H9 (cell line): ENCODE measurements around the gene SDR9C7. TPM values are rescaled to one million over a fixed set of nuclear protein-coding genes. Genes with fewer than 3 reads are reported as not detected.

Experiments used
- DNase-seq: peaks from one replicate; pipeline ENCODE4 v3.0.0-alpha.2; 2017
- H2AFZ ChIP-seq: one replicate; pipeline ENCODE4 v1.6.1; 2013; ENCODE audit warnings: mild to moderate bottlenecking, low read length, control low read depth, moderate library complexity
- H2AK5ac ChIP-seq: 2 replicates; pipeline ENCODE4 v1.6.1; 2013; ENCODE audit warnings: low read length, control low read depth, mixed read lengths; ENCODE audit not compliant: insufficient read length
- H2BK120ac ChIP-seq: one replicate; pipeline ENCODE4 v1.6.1; 2013; ENCODE audit warnings: low read depth, mild to moderate bottlenecking, low read length, control low read depth, inconsistent platforms; ENCODE audit not compliant: poor library complexity, severe bottlenecking
- H2BK12ac ChIP-seq: 2 replicates; pipeline ENCODE4 v1.6.1; 2013; ENCODE audit warnings: low read length, control low read depth, mixed read lengths, low read depth; ENCODE audit not compliant: insufficient read length
- H2BK15ac ChIP-seq: 2 replicates; pipeline ENCODE4 v1.6.1; 2013; ENCODE audit warnings: low read depth, low read length, control low read depth
- H2BK20ac ChIP-seq: one replicate; pipeline ENCODE4 v1.6.1; 2013; ENCODE audit warnings: low read depth, mild to moderate bottlenecking, low read length, control low read depth, inconsistent platforms; ENCODE audit not compliant: poor library complexity, severe bottlenecking
- H2BK5ac ChIP-seq: 2 replicates; pipeline ENCODE4 v1.6.1; 2013; ENCODE audit warnings: low read length, control low read depth, mixed read lengths; ENCODE audit not compliant: insufficient read length
- H3K14ac ChIP-seq: 2 replicates; pipeline ENCODE4 v1.6.1; 2013; ENCODE audit warnings: low read length, control low read depth; ENCODE audit not compliant: insufficient read depth
- H3K18ac ChIP-seq: 2 replicates; pipeline ENCODE4 v1.6.1; 2013; ENCODE audit warnings: low read depth, mild to moderate bottlenecking, mixed read lengths, low read length, control low read depth; ENCODE audit not compliant: insufficient read length
- H3K23ac ChIP-seq: 2 replicates; pipeline ENCODE4 v1.6.1; 2013; ENCODE audit warnings: low read length, control low read depth, mixed read lengths, low read depth; ENCODE audit not compliant: insufficient read length
- H3K23me2 ChIP-seq: 2 replicates; pipeline ENCODE4 v1.6.1; 2013; ENCODE audit warnings: low read depth, mild to moderate bottlenecking, mixed read lengths, low read length, control low read depth; ENCODE audit not compliant: insufficient read length, poor library complexity, severe bottlenecking
- H3K27ac ChIP-seq: 2 replicates; pipeline ENCODE4 v1.5.1; 2013; ENCODE audit warnings: low read length, control low read depth, mixed read lengths, low read depth; ENCODE audit not compliant: insufficient read length
- H3K27me3 ChIP-seq: 2 replicates; pipeline ENCODE4 v1.6.1; 2013; ENCODE audit warnings: low read length, control low read depth, inconsistent platforms; ENCODE audit not compliant: insufficient read depth
- H3K4ac ChIP-seq: 2 replicates; pipeline ENCODE4 v1.6.1; 2013; ENCODE audit warnings: low read depth, mild to moderate bottlenecking, control low read depth, inconsistent platforms, low read length, moderate library complexity
- H3K4me1 ChIP-seq: 2 replicates; pipeline ENCODE4 v1.6.1; 2013; ENCODE audit warnings: low read length, control low read depth, inconsistent platforms; ENCODE audit not compliant: insufficient read depth
- H3K4me2 ChIP-seq: 2 replicates; pipeline ENCODE4 v1.6.1; 2013; ENCODE audit warnings: low read length, control low read depth, mixed read lengths; ENCODE audit not compliant: insufficient read length, insufficient read depth
- H3K56ac ChIP-seq: 2 replicates; pipeline ENCODE4 v1.6.1; 2013; ENCODE audit warnings: low read depth, mild to moderate bottlenecking, mixed read lengths, low read length, control low read depth; ENCODE audit not compliant: insufficient read length
- H3K79me1 ChIP-seq: 2 replicates; pipeline ENCODE4 v1.6.1; 2013; ENCODE audit warnings: low read depth, mild to moderate bottlenecking, moderate library complexity, low read length, control low read depth, inconsistent platforms; ENCODE audit not compliant: insufficient read depth, poor library complexity, severe bottlenecking
- H3K79me2 ChIP-seq: 2 replicates; pipeline ENCODE4 v1.6.1; 2013; ENCODE audit warnings: low read length, control low read depth, inconsistent platforms; ENCODE audit not compliant: insufficient read depth
- H3K9ac ChIP-seq: 2 replicates; pipeline ENCODE4 v1.6.1; 2013; ENCODE audit warnings: low read length, control low read depth, mixed read lengths; ENCODE audit not compliant: insufficient read length; ENCODE audit errors: extremely low read depth
- H3K9me3 ChIP-seq: one replicate; pipeline ENCODE4 v1.6.1; 2013; ENCODE audit warnings: low read depth, low read length, inconsistent platforms; ENCODE audit not compliant: control insufficient read depth
- H3T11ph ChIP-seq: one replicate; pipeline ENCODE4 v1.6.1; 2013; ENCODE audit warnings: mild to moderate bottlenecking, low read length, control low read depth, inconsistent platforms
- H4K20me1 ChIP-seq: one replicate; pipeline ENCODE4 v1.6.1; 2013; ENCODE audit not compliant: control insufficient read depth, insufficient read length, insufficient read depth
- H4K5ac ChIP-seq: 2 replicates; pipeline ENCODE4 v1.6.1; 2013; ENCODE audit warnings: low read depth, mild to moderate bottlenecking, mixed read lengths, low read length, control low read depth; ENCODE audit not compliant: insufficient read length
- H4K8ac ChIP-seq: replicated peaks from 2 replicates; pipeline ENCODE4 v1.6.1; 2013; ENCODE audit warnings: low read length, control low read depth, mixed read lengths, low read depth; ENCODE audit not compliant: insufficient read length
- H4K91ac ChIP-seq: 2 replicates; pipeline ENCODE4 v1.6.1; 2013; ENCODE audit warnings: low read depth, mild to moderate bottlenecking, moderate library complexity, mixed read lengths, low read length, control low read depth; ENCODE audit not compliant: insufficient read length
- H3K27ac Mint-ChIP-seq, 3 experiments: 2 replicates in 2 of 3; 3 replicates in 1 of 3; pipeline ENCODE4 v1.8.0; 2020 to 2021; ENCODE audit warnings: mixed read lengths in 3 of 3, mild to moderate bottlenecking in 1 of 3, moderate library complexity in 1 of 3
- H3K27me3 Mint-ChIP-seq: 2 replicates; pipeline ENCODE4 v1.8.0; 2021; ENCODE audit warnings: low read depth, mild to moderate bottlenecking, moderate library complexity, mixed read lengths
- H3K36me3 Mint-ChIP-seq, 3 experiments: 2 replicates in 2 of 3; 3 replicates in 1 of 3; pipeline ENCODE4 v1.8.0; 2020 to 2021; ENCODE audit warnings: low read depth in 3 of 3, mixed read lengths in 3 of 3; ENCODE audit not compliant: insufficient read depth in 1 of 3
- H3K4me1 Mint-ChIP-seq, 2 experiments: 2 replicates each; pipeline ENCODE4 v1.8.0; 2020; ENCODE audit warnings: mixed read lengths in 2 of 2
- H3K4me3 Mint-ChIP-seq, 2 experiments: 2 replicates in 1 of 2; 3 replicates in 1 of 2; pipeline ENCODE4 v1.8.0; 2020 to 2021; ENCODE audit warnings: mild to moderate bottlenecking in 2 of 2, mixed read lengths in 2 of 2, moderate library complexity in 1 of 2
- H3K9me3 Mint-ChIP-seq, 2 experiments: 2 replicates in 1 of 2; 3 replicates in 1 of 2; pipeline ENCODE4 v1.8.0; 2020; ENCODE audit warnings: mild to moderate bottlenecking in 2 of 2, mixed read lengths in 2 of 2, moderate library complexity in 1 of 2
- whole genome bisulfite sequencing: extraction: QIAGEN DNeasy Blood & Tissue Kit; methylation state at CpG from one replicate; pipeline ENCODE4 v1.1.7; 2013; ENCODE audit warnings: missing lambda C conversion rate, low lambda C conversion rate, mixed read lengths; ENCODE audit not compliant: insufficient read length; ENCODE audit errors: extremely low coverage; 5-methylcytosine and 5-hydroxymethylcytosine counted together
- total RNA-seq: library from RNA; stranded (reverse); gene quantifications from 2 replicates; pipeline ENCODE4 v1.2.1, GENCODE V29; 2021
- TF ChIP-seq, protein P1 (sequence below): fragments of 200-600 bp; sonication (generic); conservative IDR thresholded peaks from 3 replicates; pipeline ENCODE4 v1.8.0; 2021; ENCODE audit warnings: antibody characterized with exemption, mild to moderate bottlenecking

The SDR9C7 gene
- total RNA-seq, 1 experiment from 2014 or later = not detected

DNA sequence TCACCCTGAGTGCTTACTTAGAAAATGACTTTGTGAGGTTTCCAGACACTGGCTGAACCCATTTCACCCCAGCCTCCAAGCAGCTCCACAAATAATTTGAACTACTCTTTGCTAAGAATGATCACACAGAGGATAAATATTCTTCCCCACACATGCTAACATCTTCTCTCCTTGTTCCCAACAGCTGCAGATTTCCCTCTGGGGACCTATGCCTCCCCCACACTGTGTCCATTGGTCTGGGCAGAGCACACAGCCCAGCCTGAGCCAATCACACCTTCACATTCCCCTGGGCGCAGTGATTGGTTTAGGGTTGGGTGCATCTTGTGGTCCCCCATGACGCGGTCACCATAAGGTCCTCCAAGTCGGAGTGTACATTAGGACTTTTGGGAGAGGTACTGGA is 6.9 kb downstream of the SDR9C7 start:
- DNase-seq = no peak
- Mint-ChIP-seq H3K4me1 (peaks cover 30 to 38% of the 10 kb centered on the region in 2 experiments), H3K27ac (no peak overlapping the region), H3K36me3 (no peaks in the 10 kb centered on the region; a peak in 1 of 7 replicates), H3K9me3 (peaks cover 0 to 2% of the 10 kb centered on the region in 2 experiments; a peak in 3 of 5 replicates), H3K4me3 (no peak overlapping the region), H3K27me3 (peaks cover 12% of the 10 kb centered on the region)
- Histone ChIP-seq H3K4me1 (peaks cover 6% of the 10 kb centered on the region; the same call in 1 of the 2 replicates), H2BK20ac (no peak overlapping the region), H2AK5ac (no peak overlapping the region), H3K9me3 (no peaks in the 10 kb centered on the region), H3K79me2 (no peaks in the 10 kb centered on the region), H3K23me2 (no peaks in the 10 kb centered on the region), H4K5ac (no peak overlapping the region), H4K8ac (no peak overlapping the region), H3K14ac (no peak overlapping the region), H2BK5ac (no peak overlapping the region), H3K9ac (no peak overlapping the region), H2AFZ (no peak overlapping the region), H3K4ac (no peak overlapping the region), H3K27ac (no peak overlapping the region), H3K56ac (no peak overlapping the region), H2BK15ac (no peak overlapping the region), H3K79me1 (no peaks in the 10 kb centered on the region), H3K18ac (no peak overlapping the region), H2BK12ac (no peak overlapping the region), H2BK120ac (no peak overlapping the region), H4K20me1 (no peaks in the 10 kb centered on the region), H3K4me2 (no peak overlapping the region), H3T11ph (no peak overlapping the region), H4K91ac (no peak overlapping the region), H3K23ac (no peak overlapping the region), H3K27me3 (no peaks in the 10 kb centered on the region)
- TF ChIP-seq, protein P1, sequence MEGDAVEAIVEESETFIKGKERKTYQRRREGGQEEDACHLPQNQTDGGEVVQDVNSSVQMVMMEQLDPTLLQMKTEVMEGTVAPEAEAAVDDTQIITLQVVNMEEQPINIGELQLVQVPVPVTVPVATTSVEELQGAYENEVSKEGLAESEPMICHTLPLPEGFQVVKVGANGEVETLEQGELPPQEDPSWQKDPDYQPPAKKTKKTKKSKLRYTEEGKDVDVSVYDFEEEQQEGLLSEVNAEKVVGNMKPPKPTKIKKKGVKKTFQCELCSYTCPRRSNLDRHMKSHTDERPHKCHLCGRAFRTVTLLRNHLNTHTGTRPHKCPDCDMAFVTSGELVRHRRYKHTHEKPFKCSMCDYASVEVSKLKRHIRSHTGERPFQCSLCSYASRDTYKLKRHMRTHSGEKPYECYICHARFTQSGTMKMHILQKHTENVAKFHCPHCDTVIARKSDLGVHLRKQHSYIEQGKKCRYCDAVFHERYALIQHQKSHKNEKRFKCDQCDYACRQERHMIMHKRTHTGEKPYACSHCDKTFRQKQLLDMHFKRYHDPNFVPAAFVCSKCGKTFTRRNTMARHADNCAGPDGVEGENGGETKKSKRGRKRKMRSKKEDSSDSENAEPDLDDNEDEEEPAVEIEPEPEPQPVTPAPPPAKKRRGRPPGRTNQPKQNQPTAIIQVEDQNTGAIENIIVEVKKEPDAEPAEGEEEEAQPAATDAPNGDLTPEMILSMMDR = no peak
- no CpG with 5 or more reads among the region's 4 CpGs for WGBS
